ENCODE data around the gene STK17A.

GRCh38 chr7:43554423-43554822 lies 28.5 kb upstream of the STK17A start:
- TF ChIP-seq POLR2AphosphoS5 (IDR thresholded peaks at IDR 0.05) (no peak), CTCF (IDR thresholded peaks at IDR 0.05) (no peak)

Measured in gastroesophageal sphincter (tissue), 3 donors.